Left hindlimb (tissue), 1 donor: ENCODE measurements around the gene PPP5C.
"Not testable (repeated sequence)": the region's sequence is repeated elsewhere in the genome, so short reads cannot be mapped to it uniquely, and the experiment has no call there.

ENCODE experiments used
- DNase-seq: peaks from one replicate; pipeline ENCODE4 v3.0.0-alpha.2; 2018

The PPP5C gene

GRCh38 chr19:46435689-46436088 is 88.8 kb downstream of the PPP5C start:
- not testable (repeated sequence) for DNase-seq
